Calu3 (cell line): ENCODE results near the gene TNFRSF12A. TPM values are rescaled to one million over a fixed set of nuclear protein-coding genes. Genes with fewer than 3 reads are reported as not detected.
A peak's percentile ranks its signal among the peaks of the same experiment; 100 is the strongest.

Experiments
- BruUV-seq: library from RNA; stranded (reverse); fragments of 400-500 nt; replicated peaks from 2 replicates; lab custom pipeline; 2021; lab: Mats Ljungman, UMichigan
- CTCF ChIA-PET: fragments of 300-600 bp; sonication (Branson Sonifier 250); formaldehyde crosslinking; loops from one replicate; lab custom pipeline; 2022; ENCODE audit warnings: antibody characterized with exemption; lab: Charles Lee
- DNase-seq: peaks from one replicate; pipeline ENCODE4 v3.0.0; 2022
- H3K27ac Mint-ChIP-seq: one replicate; pipeline ENCODE4 v1.8.0; 2022; ENCODE audit warnings: mixed read lengths; ENCODE audit not compliant: unreplicated experiment
- H3K27me3 Mint-ChIP-seq: one replicate; pipeline ENCODE4 v1.8.0; 2022; ENCODE audit warnings: mixed read lengths; ENCODE audit not compliant: unreplicated experiment
- H3K36me3 Mint-ChIP-seq: one replicate; pipeline ENCODE4 v1.8.0; 2022; ENCODE audit warnings: mild to moderate bottlenecking, moderate library complexity, mixed read lengths; ENCODE audit not compliant: insufficient read depth, unreplicated experiment
- H3K4me1 Mint-ChIP-seq: one replicate; pipeline ENCODE4 v1.8.0; 2022; ENCODE audit warnings: mild to moderate bottlenecking, low read depth, mixed read lengths; ENCODE audit not compliant: unreplicated experiment
- H3K4me3 Mint-ChIP-seq: one replicate; pipeline ENCODE4 v1.8.0; 2022; ENCODE audit warnings: mild to moderate bottlenecking, low read depth, moderate library complexity, mixed read lengths; ENCODE audit not compliant: unreplicated experiment
- H3K9me3 Mint-ChIP-seq: one replicate; pipeline ENCODE4 v1.8.0; 2022; ENCODE audit warnings: low read depth, mixed read lengths; ENCODE audit not compliant: unreplicated experiment
- intact Hi-C: fragments of 100-400 bp; cut with micrococcal nuclease; formaldehyde crosslinking; loops from one replicate; pipeline ENCODE4 v1.10.0; 2022; ENCODE audit not compliant: unreplicated experiment
- total RNA-seq: library from RNA; stranded (reverse); gene quantifications from 2 replicates; pipeline ENCODE4 v1.2.3, GENCODE V29; 2022
- TF ChIP-seq, protein P1 (sequence below): fragments of 200-600 bp; IDR thresholded peaks from one replicate; pipeline ENCODE4 v1.8.0; 2022; ENCODE audit warnings: antibody characterized with exemption; ENCODE audit not compliant: unreplicated experiment

Gene TNFRSF12A
- total RNA-seq, 1 experiment from 2014 or later = 478 TPM

- H3K27me3 Mint-ChIP-seq = no peaks in the 10 kb centered on the region
- peaks cover 11% of the 10 kb centered on the region for H3K4me1 Mint-ChIP-seq
- H3K36me3 Mint-ChIP-seq = peaks cover 50% of the 10 kb centered on the region
- H3K9me3 Mint-ChIP-seq = no peaks in the 10 kb centered on the region
- intact Hi-C loops = no loop called here
- H3K4me3 Mint-ChIP-seq = no peak overlapping the region
- CTCF ChIA-PET = interaction anchor here (1.4 kb wide), 1 partner anchor 32 kb away, joined by 3 read pairs; no protein-coding TSS in a partner anchor
- TF ChIP-seq, protein P1, sequence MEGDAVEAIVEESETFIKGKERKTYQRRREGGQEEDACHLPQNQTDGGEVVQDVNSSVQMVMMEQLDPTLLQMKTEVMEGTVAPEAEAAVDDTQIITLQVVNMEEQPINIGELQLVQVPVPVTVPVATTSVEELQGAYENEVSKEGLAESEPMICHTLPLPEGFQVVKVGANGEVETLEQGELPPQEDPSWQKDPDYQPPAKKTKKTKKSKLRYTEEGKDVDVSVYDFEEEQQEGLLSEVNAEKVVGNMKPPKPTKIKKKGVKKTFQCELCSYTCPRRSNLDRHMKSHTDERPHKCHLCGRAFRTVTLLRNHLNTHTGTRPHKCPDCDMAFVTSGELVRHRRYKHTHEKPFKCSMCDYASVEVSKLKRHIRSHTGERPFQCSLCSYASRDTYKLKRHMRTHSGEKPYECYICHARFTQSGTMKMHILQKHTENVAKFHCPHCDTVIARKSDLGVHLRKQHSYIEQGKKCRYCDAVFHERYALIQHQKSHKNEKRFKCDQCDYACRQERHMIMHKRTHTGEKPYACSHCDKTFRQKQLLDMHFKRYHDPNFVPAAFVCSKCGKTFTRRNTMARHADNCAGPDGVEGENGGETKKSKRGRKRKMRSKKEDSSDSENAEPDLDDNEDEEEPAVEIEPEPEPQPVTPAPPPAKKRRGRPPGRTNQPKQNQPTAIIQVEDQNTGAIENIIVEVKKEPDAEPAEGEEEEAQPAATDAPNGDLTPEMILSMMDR = no peak
- no peak overlapping the region for H3K27ac Mint-ChIP-seq
- DNase-seq = no peak
- no TSS peak for BruUV-seq
These were observed 20.2 kb upstream of the TNFRSF12A start for GRCh38 chr16:2999929-3000328.

DNA sequence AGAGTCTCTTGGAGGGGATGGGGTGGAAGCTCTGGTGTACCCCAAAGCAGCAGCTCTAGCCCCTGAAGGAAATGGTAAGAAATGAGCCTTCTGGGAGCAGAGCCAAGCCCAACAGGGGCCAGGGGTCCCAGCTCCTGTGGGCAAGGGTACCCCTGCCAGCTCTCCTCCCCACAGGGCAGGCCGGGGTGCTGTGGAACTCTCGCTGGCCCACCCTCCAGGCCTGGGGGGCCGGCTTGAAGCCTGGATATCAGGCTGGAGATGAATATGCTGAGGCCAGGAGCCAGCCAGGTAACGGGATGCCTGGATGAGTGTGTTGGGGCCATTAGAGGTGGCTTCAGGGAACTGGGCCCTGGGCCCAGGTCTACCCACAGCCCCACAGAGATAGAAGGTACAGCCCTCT is 19.6 kb upstream of the TNFRSF12A start:
- no peaks in the 10 kb centered on the region for H3K27me3 Mint-ChIP-seq
- no peak for DNase-seq
- H3K4me1 Mint-ChIP-seq = peaks cover 11% of the 10 kb centered on the region
- CTCF ChIA-PET = interaction anchor here (1.4 kb wide), 1 partner anchor 31 kb away, joined by 3 read pairs; no protein-coding TSS in a partner anchor
- TF ChIP-seq, protein P1 = no peak
- no TSS peak for BruUV-seq
- peak overlapping the region; percentile 4 for H3K4me3 Mint-ChIP-seq
- no peak overlapping the region for H3K27ac Mint-ChIP-seq
- H3K36me3 Mint-ChIP-seq = peaks cover 56% of the 10 kb centered on the region
- no peaks in the 10 kb centered on the region for H3K9me3 Mint-ChIP-seq
- intact Hi-C loops = no loop called here

DNA sequence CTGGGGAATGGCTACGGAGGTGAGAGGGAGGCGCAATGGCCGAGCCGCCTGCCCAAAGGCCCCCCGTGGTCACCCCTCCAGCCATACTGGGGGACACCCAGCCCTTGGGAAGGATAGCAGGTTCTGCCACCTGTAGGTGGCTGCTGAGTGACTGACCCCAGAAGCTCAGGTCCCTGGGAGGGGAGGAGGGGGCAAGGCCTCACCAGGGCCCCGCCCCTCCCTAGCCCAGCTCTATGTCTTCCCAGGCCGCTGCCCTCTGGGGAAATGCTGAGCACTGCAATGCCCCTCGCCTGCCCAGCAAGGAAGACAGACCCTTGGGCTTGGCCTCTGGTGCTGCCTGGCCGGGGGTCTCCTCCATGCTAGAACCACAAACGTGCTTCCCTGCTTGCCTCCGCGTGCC is 18.9 kb upstream of the TNFRSF12A start:
- Mint-ChIP-seq H3K4me1 (peaks cover 17% of the 10 kb centered on the region), H3K27me3 (no peaks in the 10 kb centered on the region), H3K4me3 (no peak overlapping the region), H3K36me3 (peaks cover 63% of the 10 kb centered on the region), H3K9me3 (no peaks in the 10 kb centered on the region), H3K27ac (no peak overlapping the region)
- intact Hi-C loops = no loop called here
- TF ChIP-seq, protein P1 = no peak
- CTCF ChIA-PET = no interaction called here
- no TSS peak for BruUV-seq
- DNase-seq = no peak

DNA sequence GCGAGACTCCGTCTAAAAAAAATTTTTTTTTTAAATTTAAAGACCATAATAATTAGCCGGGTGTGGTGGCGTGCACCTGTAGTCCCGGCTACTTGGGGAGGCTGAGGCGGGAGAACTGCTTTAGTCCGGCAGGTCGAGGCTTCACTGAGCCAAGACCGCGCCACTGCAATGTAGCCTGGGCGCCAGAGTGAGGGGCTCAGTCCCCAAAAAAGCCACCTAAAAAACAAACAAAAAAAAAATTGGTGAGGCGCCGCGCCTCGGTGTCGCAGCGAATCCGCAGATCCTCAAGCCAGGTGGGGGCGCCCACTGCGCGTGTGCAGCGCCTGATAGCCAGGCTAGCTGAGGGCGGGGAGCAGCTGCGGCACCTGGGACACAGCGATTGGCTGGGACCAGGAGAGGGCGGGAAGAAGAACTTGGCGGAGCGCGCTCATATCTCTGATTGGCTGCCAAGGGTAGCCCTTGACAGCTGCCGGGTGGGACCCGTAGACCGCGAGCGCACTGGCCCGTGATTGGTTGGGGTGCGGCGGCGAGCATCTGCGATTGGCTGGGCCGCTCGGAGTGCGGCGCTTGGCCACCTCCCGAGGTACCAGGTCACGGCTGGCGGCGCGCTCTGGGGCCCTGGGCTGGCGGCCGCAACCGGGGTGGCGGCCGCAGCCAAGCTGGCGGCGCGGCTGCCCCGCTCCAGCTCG is 16.4 kb upstream of the TNFRSF12A start:
- Mint-ChIP-seq H3K4me1 (peaks cover 41% of the 10 kb centered on the region), H3K4me3 (peak overlapping the region; percentile 87), H3K27me3 (no peaks in the 10 kb centered on the region), H3K9me3 (no peaks in the 10 kb centered on the region), H3K36me3 (peaks cover 88% of the 10 kb centered on the region), H3K27ac (peak overlapping the region; percentile 92)
- no TSS peak for BruUV-seq
- peak; percentile 99 for DNase-seq
- CTCF ChIA-PET = interaction anchor here (0.5 to 7.7 kb wide), 9 partner anchors 9 to 147 kb away, joined by 3 to 126 read pairs (median 4); partner anchors contain the start of genes CLDN6, CLDN9, HCFC1R1 and THOC6
- intact Hi-C loops = no loop called here
- TF ChIP-seq, protein P1 = peak; percentile 41
